H1 (cell line): ENCODE measurements around the gene RASA4. TPM values are rescaled to one million over a fixed set of nuclear protein-coding genes. Genes with fewer than 3 reads are reported as not detected.
A peak's percentile ranks its signal among the peaks of the same experiment; 100 is the strongest.
"Not testable (repeated sequence)": the region's sequence is repeated elsewhere in the genome, so short reads cannot be mapped to it uniquely, and the experiment has no call there.

Experiments used
- CTCF ChIA-PET: fragments of 300-600 bp; sonication (Branson Sonifier 250); formaldehyde crosslinking; loops from one replicate; lab custom pipeline; 2021; ENCODE audit not compliant: partially characterized antibody; lab: Charles Lee
- POLR2A ChIA-PET: fragments of 300-600 bp; sonication (Branson Sonifier 250); formaldehyde crosslinking; loops from one replicate; lab custom pipeline; 2021; ENCODE audit warnings: inconsistent platforms; ENCODE audit not compliant: partially characterized antibody; lab: Charles Lee
- DNase-seq, 2 experiments: peaks; one replicate each; pipeline versions ENCODE4 v3.0.0 to v3.0.0-alpha.2; 2010 to 2022; ENCODE audit warnings: low spot score in 2 of 2, low read depth in 1 of 2, mixed read lengths in 1 of 2
- FAIRE-seq: peaks from 2 replicates; lab custom pipeline; 2011; peaks lifted over from hg19 to GRCh38; lab: Jason Lieb, UNC
- H2AFZ ChIP-seq: 2 replicates; pipeline ENCODE4 v1.8.1; 2012; ENCODE audit warnings: low read length, inconsistent platforms
- H2AK5ac ChIP-seq: 2 replicates; pipeline ENCODE4 v1.6.1; 2013; ENCODE audit warnings: low read depth, low read length
- H2BK120ac ChIP-seq: replicated peaks from 2 replicates; pipeline ENCODE3; 2013; ENCODE audit warnings: low read depth, low read length, inconsistent platforms
- H2BK12ac ChIP-seq: 2 replicates; pipeline ENCODE4 v1.6.1; 2013; ENCODE audit warnings: low read depth, low read length
- H2BK15ac ChIP-seq: 2 replicates; pipeline ENCODE4 v1.6.1; 2013; ENCODE audit warnings: low read length
- H2BK20ac ChIP-seq: 2 replicates; pipeline ENCODE4 v1.6.1; 2013; ENCODE audit warnings: low read length
- H2BK5ac ChIP-seq: 2 replicates; pipeline ENCODE4 v1.6.1; 2013; ENCODE audit warnings: low read depth, low read length
- H3K14ac ChIP-seq: 2 replicates; pipeline ENCODE4 v1.6.1; 2013; ENCODE audit warnings: inconsistent platforms; ENCODE audit not compliant: insufficient read length
- H3K18ac ChIP-seq: 2 replicates; pipeline ENCODE4 v1.6.1; 2013; ENCODE audit warnings: low read length; ENCODE audit errors: extremely low read depth
- H3K23ac ChIP-seq: 2 replicates; pipeline ENCODE4 v1.6.1; 2013; ENCODE audit warnings: inconsistent platforms; ENCODE audit not compliant: insufficient read length
- H3K23me2 ChIP-seq: 2 replicates; pipeline ENCODE4 v1.6.1; 2013; ENCODE audit warnings: low read depth, low read length
- H3K27ac ChIP-seq: 2 replicates; pipeline ENCODE4 v1.6.1; 2011; ENCODE audit warnings: low read depth, low read length, inconsistent platforms
- H3K27me3 ChIP-seq, 4 experiments: replicated peaks in 1 of 4; 1 replicate in 1 of 4; 2 replicates in 3 of 4; pipeline versions ENCODE4 v1.6.1 to v1.8.1; 2011 to 2013; ENCODE audit warnings: low read length in 3 of 4, mild to moderate bottlenecking in 3 of 4, inconsistent platforms in 2 of 4, mixed read lengths in 2 of 4, moderate library complexity in 1 of 4; ENCODE audit not compliant: control insufficient read depth in 3 of 4, insufficient read depth in 3 of 4; ENCODE audit errors: extremely low read depth in 1 of 4
- H3K36me3 ChIP-seq, 4 experiments: 2 replicates each; pipeline versions ENCODE4 v1.6.1 to v1.8.1; 2011 to 2013; ENCODE audit warnings: mild to moderate bottlenecking in 4 of 4, low read length in 3 of 4, moderate library complexity in 2 of 4, control low read depth in 1 of 4, inconsistent platforms in 1 of 4; ENCODE audit not compliant: insufficient read depth in 4 of 4, control insufficient read depth in 2 of 4
- H3K4ac ChIP-seq: replicated peaks from 2 replicates; pipeline ENCODE3; 2013; ENCODE audit warnings: low read length, low read depth, mixed read lengths, inconsistent platforms; ENCODE audit not compliant: insufficient read length
- H3K4me1 ChIP-seq, 4 experiments: replicated peaks in 1 of 4; 1 replicate in 1 of 4; 2 replicates in 3 of 4; pipeline versions ENCODE4 v1.6.1 to v1.8.1; 2011 to 2013; ENCODE audit warnings: low read length in 3 of 4, inconsistent platforms in 2 of 4, mixed read lengths in 1 of 4; ENCODE audit not compliant: insufficient read depth in 4 of 4, control insufficient read depth in 3 of 4
- H3K4me2 ChIP-seq, 2 experiments: 2 replicates each; pipeline versions ENCODE4 v1.6.1 to v1.8.1; 2011 to 2013; ENCODE audit warnings: low read depth in 2 of 2, low read length in 2 of 2, control low read depth in 1 of 2, inconsistent platforms in 1 of 2, mild to moderate bottlenecking in 1 of 2; ENCODE audit not compliant: insufficient read depth in 1 of 2
- H3K4me3 ChIP-seq, 4 experiments: fragments of 200-600, 300-600 bp in 1 of 4; sonication (generic), shearing (Covaris generic), sonication (Bioruptor Twin) in 1 of 4; 2 replicates each; pipeline versions ENCODE4 v1.5.1 to v1.8.1; 2011 to 2016; ENCODE audit warnings: low read length in 4 of 4, low read depth in 3 of 4, control low read depth in 2 of 4, inconsistent platforms in 2 of 4, mild to moderate bottlenecking in 2 of 4, mixed read lengths in 1 of 4, moderate library complexity in 1 of 4; ENCODE audit not compliant: insufficient read depth in 2 of 4; ENCODE audit errors: extremely low read depth in 1 of 4
- H3K56ac ChIP-seq: replicated peaks from 2 replicates; pipeline ENCODE3; 2013; ENCODE audit warnings: low read depth, mild to moderate bottlenecking, mixed read lengths, low read length, inconsistent platforms; ENCODE audit not compliant: insufficient read length
- H3K79me1 ChIP-seq: 2 replicates; pipeline ENCODE4 v1.6.1; 2013; ENCODE audit warnings: low read depth, low read length, control low read depth
- H3K79me2 ChIP-seq, 2 experiments: 2 replicates each; pipeline versions ENCODE4 v1.6.1 to v1.8.1; 2012 to 2013; ENCODE audit warnings: low read length in 2 of 2, mild to moderate bottlenecking in 2 of 2, inconsistent platforms in 1 of 2; ENCODE audit not compliant: insufficient read depth in 2 of 2, control insufficient read depth in 1 of 2
- H3K9ac ChIP-seq, 4 experiments: replicated peaks in 1 of 4; 1 replicate in 1 of 4; 2 replicates in 3 of 4; pipeline versions ENCODE4 v1.6.1 to v1.8.1; 2011 to 2013; ENCODE audit warnings: low read depth in 3 of 4, low read length in 3 of 4, control low read depth in 2 of 4, mild to moderate bottlenecking in 2 of 4, moderate library complexity in 2 of 4, inconsistent platforms in 1 of 4; ENCODE audit errors: extremely low read depth in 1 of 4
- H3K9me3 ChIP-seq, 2 experiments: 2 replicates each; pipeline versions ENCODE4 v1.6.1 to v1.8.1; 2012 to 2013; ENCODE audit warnings: mild to moderate bottlenecking in 2 of 2, moderate library complexity in 2 of 2, control low read depth in 1 of 2, inconsistent platforms in 1 of 2, low read depth in 1 of 2, low read length in 1 of 2, mixed read lengths in 1 of 2; ENCODE audit not compliant: insufficient read depth in 2 of 2
- H4K20me1 ChIP-seq, 2 experiments: replicated peaks in 1 of 2; 2 replicates each; pipeline versions ENCODE3 to v1.8.1; 2011 to 2013; ENCODE audit warnings: inconsistent platforms in 2 of 2, low read length in 2 of 2, mild to moderate bottlenecking in 1 of 2; ENCODE audit not compliant: insufficient read depth in 2 of 2, control insufficient read depth in 1 of 2
- H4K5ac ChIP-seq: 2 replicates; pipeline ENCODE4 v1.6.1; 2013; ENCODE audit warnings: low read length, low read depth, mixed read lengths, inconsistent platforms; ENCODE audit not compliant: insufficient read length
- H4K8ac ChIP-seq: 2 replicates; pipeline ENCODE4 v1.8.0; 2013; ENCODE audit warnings: mild to moderate bottlenecking, moderate library complexity, low read length, inconsistent platforms; ENCODE audit not compliant: insufficient read depth; ENCODE audit errors: extremely low read depth
- H4K91ac ChIP-seq: replicated peaks from 2 replicates; pipeline ENCODE3; 2013; ENCODE audit warnings: low read length, mixed read lengths, inconsistent platforms; ENCODE audit not compliant: insufficient read length
- WGBS, 2 experiments: shearing (Covaris generic) in 1 of 2; methylation state at CpG; one replicate each; pipeline versions ENCODE4 v1.1.6 to v1.1.7; 2013 to 2015; ENCODE audit warnings: low lambda C conversion rate in 2 of 2, mixed read lengths in 2 of 2, inconsistent platforms in 1 of 2, low coverage in 1 of 2, missing lambda C conversion rate in 1 of 2; ENCODE audit not compliant: insufficient replicate concordance in 2 of 2, insufficient coverage in 1 of 2, insufficient read length in 1 of 2; ENCODE audit errors: extremely low coverage in 1 of 2, missing lambda C conversion rate in 1 of 2; 5-methylcytosine and 5-hydroxymethylcytosine counted together
- polyA plus RNA-seq, 7 experiments: library from polyadenylated mRNA; depleted of rRNA in 3 of 7; stranded (reverse) in 5 of 7; unstranded in 2 of 7; fragments of >200 nt in 5 of 7; fragments of 200-250 nt in 2 of 7; gene quantifications; 1 replicate in 5 of 7; 2 replicates in 1 of 7; 4 replicates in 1 of 7; pipeline versions ENCODE4 v1.2.1 to v1.2.3, GENCODE V29; 2011 to 2013; ENCODE audit warnings: missing spikeins in 2 of 7, mixed read lengths in 2 of 7
- total RNA-seq: library from RNA; stranded (reverse); fragmentation: NEBNext Ultra II Directional; extraction: Animal tissue kit (Norgen Biotek cat#: 25700); gene quantifications from 2 replicates; pipeline ENCODE4 v1.2.1, GENCODE V29; 2021

Gene RASA4
- total and polyA plus RNA-seq, 2 of the 8 experiments (the other 6 are each of a cell fraction or from before 2014, with no cell fraction given), result 19.6 to 23.4 TPM

GRCh38 chr7:102611675-102612325 is 4.8 kb downstream of the RASA4 start:
- POLR2A ChIA-PET, H2BK12ac ChIP-seq, H3K4me3 ChIP-seq, H2BK15ac ChIP-seq, H3K79me1 ChIP-seq, H3K4ac ChIP-seq, H2BK120ac ChIP-seq, H3K56ac ChIP-seq, H3K9me3 ChIP-seq, H3K14ac ChIP-seq, H3K4me1 ChIP-seq, H3K27me3 ChIP-seq, CTCF ChIA-PET, H3K79me2 ChIP-seq, H4K20me1 ChIP-seq, H2AFZ ChIP-seq, H3K4me2 ChIP-seq, H3K9ac ChIP-seq, H3K23me2 ChIP-seq, H3K27ac ChIP-seq, H3K23ac ChIP-seq, H3K36me3 ChIP-seq, H2AK5ac ChIP-seq, FAIRE-seq, H2BK20ac ChIP-seq: not testable (repeated sequence)
- peak overlapping the region; percentile 89 for H4K91ac ChIP-seq
- peak overlapping the region; percentile 88 for H4K5ac ChIP-seq
- peak in 1 of 2 experiments; percentile 47 for DNase-seq
- peak overlapping the region; percentile 68 for H3K18ac ChIP-seq
- H4K8ac ChIP-seq, result peak overlapping the region; percentile 85
- H2BK5ac ChIP-seq, result peak overlapping the region; percentile 66; the same call in 1 of the 2 replicates
- 66% methylated on average over 7 of the region's 10 CpGs; no CpG with 5 or more reads in 1 of the 2 experiments for WGBS, 2 experiments
